ENCODE data around the gene ASGR1.

- TF ChIP-seq CTCF (IDR thresholded peaks at IDR 0.05) (no peak), POLR2A (IDR thresholded peaks at IDR 0.05) (no peak)
Measured at GRCh38 chr17:7207120-7208001, 28.2 kb upstream of the ASGR1 start.
